ENCODE results near the gene NRXN3.

NRXN3 gene

DNA sequence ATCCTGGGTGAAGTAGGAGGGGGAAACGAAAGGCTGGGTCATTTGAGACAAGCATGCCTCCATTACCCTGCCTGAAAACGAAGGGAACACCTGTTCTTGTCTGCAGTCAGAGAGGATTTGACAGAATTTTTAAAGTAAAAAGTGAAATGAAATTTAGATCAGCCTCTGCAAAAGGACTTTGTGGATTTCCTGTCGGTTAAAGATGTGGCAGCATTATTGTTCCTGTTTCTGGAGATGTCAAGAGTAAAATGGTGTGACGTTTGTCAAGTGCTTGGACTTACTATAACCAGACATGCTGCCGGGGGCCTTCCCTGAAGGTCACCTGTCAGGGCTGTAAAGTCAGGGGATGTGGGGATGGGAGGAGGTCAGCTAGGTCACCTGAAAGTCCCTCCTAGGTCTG is 32.0 kb downstream of the NRXN3 start:
- no peak overlapping the region for H3K4me3 ChIP-seq (ENCODE audit: low read depth, low read length)
- TF ChIP-seq, protein P1, sequence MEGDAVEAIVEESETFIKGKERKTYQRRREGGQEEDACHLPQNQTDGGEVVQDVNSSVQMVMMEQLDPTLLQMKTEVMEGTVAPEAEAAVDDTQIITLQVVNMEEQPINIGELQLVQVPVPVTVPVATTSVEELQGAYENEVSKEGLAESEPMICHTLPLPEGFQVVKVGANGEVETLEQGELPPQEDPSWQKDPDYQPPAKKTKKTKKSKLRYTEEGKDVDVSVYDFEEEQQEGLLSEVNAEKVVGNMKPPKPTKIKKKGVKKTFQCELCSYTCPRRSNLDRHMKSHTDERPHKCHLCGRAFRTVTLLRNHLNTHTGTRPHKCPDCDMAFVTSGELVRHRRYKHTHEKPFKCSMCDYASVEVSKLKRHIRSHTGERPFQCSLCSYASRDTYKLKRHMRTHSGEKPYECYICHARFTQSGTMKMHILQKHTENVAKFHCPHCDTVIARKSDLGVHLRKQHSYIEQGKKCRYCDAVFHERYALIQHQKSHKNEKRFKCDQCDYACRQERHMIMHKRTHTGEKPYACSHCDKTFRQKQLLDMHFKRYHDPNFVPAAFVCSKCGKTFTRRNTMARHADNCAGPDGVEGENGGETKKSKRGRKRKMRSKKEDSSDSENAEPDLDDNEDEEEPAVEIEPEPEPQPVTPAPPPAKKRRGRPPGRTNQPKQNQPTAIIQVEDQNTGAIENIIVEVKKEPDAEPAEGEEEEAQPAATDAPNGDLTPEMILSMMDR (IDR thresholded peaks at IDR 0.05; ENCODE audit: low read depth, low read length, missing control alignments) = no peak
- no peak for DNase-seq (ENCODE audit: low read depth)

DNA sequence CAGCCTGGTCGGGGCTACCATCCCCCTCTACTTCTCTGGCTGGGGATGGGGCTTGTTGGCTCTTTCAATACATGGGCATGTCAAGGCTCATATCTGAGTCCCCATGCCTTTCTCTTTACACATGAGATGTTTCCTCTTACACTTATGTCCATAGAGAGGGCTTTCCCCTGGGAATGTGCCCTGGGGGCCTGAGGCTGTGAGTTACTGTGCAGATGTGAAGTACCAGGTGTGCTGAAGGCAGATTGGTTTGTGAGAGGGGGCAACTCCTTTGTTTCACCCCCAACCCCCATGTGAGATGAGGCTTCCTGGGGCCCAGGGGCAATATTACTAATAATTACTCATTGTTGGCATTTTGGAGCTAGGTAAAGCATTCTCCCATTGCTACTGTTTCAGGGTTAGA is 32.8 kb downstream of the NRXN3 start:
- no peak overlapping the region for H3K4me3 ChIP-seq (ENCODE audit: low read depth, low read length)
- DNase-seq (ENCODE audit: low read depth) = no peak
- TF ChIP-seq, protein P1 (IDR thresholded peaks at IDR 0.05; ENCODE audit: low read depth, low read length, missing control alignments) = no peak

DNA sequence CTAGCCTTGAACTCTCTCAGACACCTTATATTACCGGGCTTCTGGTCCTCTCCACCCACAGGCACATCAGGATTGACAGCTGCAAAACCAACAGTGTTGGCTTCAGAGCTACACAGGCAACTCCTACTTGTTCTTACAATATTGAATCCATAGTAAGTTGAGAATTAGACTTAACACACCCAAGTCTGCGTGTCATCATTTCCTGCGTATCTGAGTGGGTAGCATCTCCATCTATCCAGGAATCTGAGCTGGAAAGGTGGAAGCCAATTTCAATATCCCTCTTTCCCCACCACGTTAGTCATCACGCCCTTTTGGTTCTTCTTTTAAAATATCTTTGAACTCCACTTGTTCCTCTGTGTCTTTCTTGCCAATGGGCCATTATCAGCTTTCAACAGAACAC is 37.2 kb downstream of the NRXN3 start:
- no peak overlapping the region for H3K4me3 ChIP-seq (ENCODE audit: low read depth, low read length)
- TF ChIP-seq, protein P1 (IDR thresholded peaks at IDR 0.05; ENCODE audit: low read depth, low read length, missing control alignments) = no peak
- no peak for DNase-seq (ENCODE audit: low read depth)

DNA sequence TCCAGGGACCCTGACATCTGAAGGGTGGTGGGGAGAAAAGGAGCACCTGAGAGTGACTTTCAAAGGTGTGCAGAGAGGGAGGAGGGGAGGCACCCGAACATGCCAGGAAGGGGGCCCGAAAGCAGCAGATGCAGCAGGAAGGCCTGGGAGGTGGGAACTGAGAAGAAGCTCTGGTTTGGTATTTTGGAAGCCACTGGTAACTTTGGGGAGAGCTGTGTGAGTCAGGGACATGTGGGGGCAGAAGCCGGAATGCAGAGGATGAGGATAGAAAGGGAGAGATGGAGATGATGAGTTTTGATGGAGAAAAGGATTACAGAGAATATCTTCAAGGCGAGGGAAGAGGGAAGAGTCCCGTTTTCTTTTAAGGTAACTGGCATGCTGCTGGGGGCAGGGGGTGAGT is 50.1 kb downstream of the NRXN3 start:
- DNase-seq (ENCODE audit: low read depth) = no peak
- H3K4me3 ChIP-seq (ENCODE audit: low read depth, low read length) = no peak overlapping the region
- TF ChIP-seq, protein P1 (IDR thresholded peaks at IDR 0.05; ENCODE audit: low read depth, low read length, missing control alignments) = no peak

DNA sequence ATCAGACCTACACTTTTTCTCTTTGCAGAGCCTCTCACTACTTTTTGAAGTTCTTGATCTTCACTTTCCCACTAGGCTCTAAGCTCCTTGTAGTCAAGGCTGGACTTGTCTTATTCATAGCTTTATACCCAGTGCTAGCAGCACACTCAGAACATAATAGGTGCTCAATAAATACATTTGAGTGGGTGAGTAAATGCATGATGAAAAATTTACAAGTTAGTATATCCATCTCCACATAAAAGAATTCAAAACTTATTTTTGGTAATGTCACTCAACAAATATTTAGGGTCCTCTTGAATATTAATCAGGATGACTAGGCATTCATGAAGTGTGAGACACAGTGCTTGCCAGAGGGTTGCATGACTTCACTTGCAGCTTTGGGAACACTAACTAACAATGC is 52.6 kb downstream of the NRXN3 start:
- DNase-seq (ENCODE audit: low read depth) = no peak
- TF ChIP-seq, protein P1 (IDR thresholded peaks at IDR 0.05; ENCODE audit: low read depth, low read length, missing control alignments) = no peak
- H3K4me3 ChIP-seq (ENCODE audit: low read depth, low read length) = no peak overlapping the region

DNA sequence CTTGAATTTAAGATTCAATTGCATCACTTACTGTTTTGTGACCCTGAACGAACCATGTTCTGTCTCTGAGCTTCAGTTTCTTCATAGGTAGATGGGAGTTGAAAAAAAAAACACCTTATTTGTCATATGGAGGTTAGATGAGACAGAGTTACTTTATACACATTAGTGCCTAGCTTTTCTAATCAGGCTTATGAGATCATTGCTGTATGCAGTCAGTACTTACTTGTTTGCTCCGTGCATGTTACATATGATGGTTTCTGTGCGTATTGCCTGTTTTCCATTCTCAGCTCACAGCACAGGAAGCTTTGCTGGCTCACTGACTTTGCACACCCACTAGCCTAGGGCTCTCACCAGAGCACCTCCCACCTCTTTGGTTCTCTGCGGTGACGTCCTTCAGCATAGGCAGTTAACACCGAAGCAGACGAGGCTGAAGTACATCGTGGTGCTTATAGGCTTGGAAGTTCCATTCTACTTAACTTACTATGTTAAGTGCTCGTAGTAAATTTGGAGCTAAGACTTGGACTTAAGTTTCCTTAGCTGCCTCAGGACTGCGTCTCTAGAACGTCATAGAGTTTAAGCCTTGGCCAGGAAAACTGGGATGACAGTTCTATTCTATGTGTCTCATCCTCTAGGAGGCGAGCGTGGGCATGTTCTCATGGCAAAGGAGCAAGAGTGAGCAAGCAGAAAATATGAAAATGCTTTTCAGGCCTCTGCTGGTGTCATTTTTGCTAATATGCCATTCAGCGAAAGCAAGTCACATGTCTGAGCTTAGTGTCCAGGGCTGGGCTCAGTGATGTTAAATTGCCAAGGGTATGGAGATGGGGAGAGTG is 57.3 kb downstream of the NRXN3 start:
- H3K4me3 ChIP-seq (ENCODE audit: low read depth, low read length) = no peak overlapping the region
- DNase-seq (ENCODE audit: low read depth) = no peak
- TF ChIP-seq, protein P1 (IDR thresholded peaks at IDR 0.05; ENCODE audit: low read depth, low read length, missing control alignments) = no peak
